Brain microvascular endothelial cell (primary cell): Measurements from ENCODE around the gene EDIL3.

ENCODE experiments used
- DNase-seq: peaks from one replicate; pipeline ENCODE4 v3.0.0-alpha.2; 2020
- H3K27ac ChIP-seq: fragments of 250-450 bp; sonication (Bioruptor Pico); 2 replicates; pipeline ENCODE4 v1.5.1; 2020; ENCODE audit warnings: mild to moderate bottlenecking, moderate library complexity
- H3K27me3 ChIP-seq: fragments of 250-450 bp; sonication (Bioruptor Pico); replicated peaks from 2 replicates; pipeline ENCODE4 v1.5.1; 2020; ENCODE audit warnings: mild to moderate bottlenecking
- H3K36me3 ChIP-seq: fragments of 250-450 bp; sonication (Bioruptor Pico); replicated peaks from 2 replicates; pipeline ENCODE4 v1.5.1; 2020; ENCODE audit warnings: mild to moderate bottlenecking
- H3K4me3 ChIP-seq: 2 replicates; pipeline ENCODE4 v1.5.1; 2011; ENCODE audit warnings: low read depth, mild to moderate bottlenecking, control low read depth, low read length, moderate library complexity
- CTCF ChIP-seq: IDR thresholded peaks from 2 replicates; pipeline ENCODE4 v1.5.1; 2011; ENCODE audit warnings: low read depth, mild to moderate bottlenecking, moderate library complexity, low read length, control low read depth, inconsistent platforms; ENCODE audit errors: missing control alignments
- in situ Hi-C: cut with HindIII; loops from 2 replicates; pipeline ENCODE4 v1.10.0; 2017; ENCODE audit warnings: low sequenced_read_pairs, low pct_ligation_motif_present

EDIL3 gene

DNA sequence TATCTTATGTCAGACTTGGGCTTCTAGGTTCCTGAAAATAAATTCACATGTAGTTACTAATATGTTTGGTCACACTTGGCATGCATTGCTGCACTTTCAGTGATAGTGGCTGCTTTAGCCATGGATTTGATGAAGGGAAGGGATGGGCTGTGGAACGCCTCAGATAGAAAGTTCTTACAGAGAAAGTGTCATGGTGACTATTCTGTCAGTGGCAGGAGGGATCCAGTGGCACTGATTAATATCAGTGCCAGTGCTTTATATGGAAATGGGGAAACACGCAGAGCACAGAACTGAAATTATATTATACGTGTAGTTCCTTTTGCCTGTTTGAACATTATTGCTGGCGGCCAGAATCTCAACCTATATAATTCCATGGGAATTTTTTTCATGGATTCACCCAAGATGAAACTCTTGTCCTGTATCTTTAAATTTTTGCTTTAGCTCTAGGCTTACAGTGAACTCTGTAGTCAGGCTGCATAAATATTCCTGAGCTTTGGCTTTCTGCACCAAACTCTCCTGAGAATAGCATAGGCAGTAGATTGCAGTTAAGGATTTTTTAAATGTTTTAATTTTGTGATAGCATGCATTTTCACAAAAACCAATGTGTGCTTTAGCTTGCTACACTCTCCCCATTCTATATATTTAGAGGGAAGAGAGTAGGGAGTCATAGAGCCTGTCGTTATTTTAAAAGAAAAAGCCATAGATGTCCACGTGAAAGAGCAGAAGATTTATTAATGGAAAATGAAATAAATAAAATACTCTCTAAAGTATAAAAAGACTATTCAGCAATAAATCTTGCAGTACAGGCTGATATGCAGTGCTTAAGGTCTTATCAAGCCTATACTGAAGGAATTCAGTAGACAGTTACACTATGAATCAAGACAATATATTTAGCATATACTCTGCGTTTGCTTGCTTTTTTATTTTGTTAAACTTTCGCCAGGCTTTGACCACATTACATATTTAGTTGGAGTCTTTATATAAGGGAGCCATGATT, 98.7 kb downstream of the EDIL3 start:
- H3K36me3 ChIP-seq = no peaks in the 10 kb centered on the region
- no peak overlapping the region for H3K27ac ChIP-seq
- TF ChIP-seq CTCF = no peak
- in situ Hi-C loops = no loop called here
- no peak overlapping the region for H3K4me3 ChIP-seq
- H3K27me3 ChIP-seq = no peaks in the 10 kb centered on the region
- no peak for DNase-seq

DNA sequence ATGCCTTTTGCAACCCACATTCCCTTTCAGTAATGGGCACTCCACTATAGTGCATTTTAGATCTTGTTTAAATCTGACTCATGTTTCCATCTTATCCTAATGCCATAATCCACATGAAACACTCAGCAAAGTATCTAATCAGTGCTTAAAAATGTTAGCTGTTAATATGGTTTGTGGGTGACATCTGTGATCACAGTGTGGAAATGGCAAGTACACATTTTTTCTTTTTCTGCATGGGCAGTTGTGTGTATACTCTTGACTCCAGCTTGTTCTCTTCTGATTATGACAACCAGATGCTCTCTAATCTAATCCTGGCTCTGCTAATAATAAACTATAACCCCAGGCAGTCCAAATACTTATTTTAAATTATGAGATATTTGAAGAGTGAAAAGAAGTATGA, 103.3 kb downstream of the EDIL3 start:
- no peak overlapping the region for H3K27ac ChIP-seq
- in situ Hi-C loops = no loop called here
- DNase-seq = no peak
- no peaks in the 10 kb centered on the region for H3K27me3 ChIP-seq
- no peak overlapping the region for H3K4me3 ChIP-seq
- H3K36me3 ChIP-seq = no peaks in the 10 kb centered on the region
- TF ChIP-seq CTCF = no peak

- DNase-seq = no peak
- Histone ChIP-seq H3K27me3 (no peaks in the 10 kb centered on the region), H3K36me3 (no peaks in the 10 kb centered on the region), H3K4me3 (no peak overlapping the region), H3K27ac (no peak overlapping the region)
- TF ChIP-seq CTCF = no peak
- in situ Hi-C loops = no loop called here
Measured at GRCh38 chr5:84279234-84279633, 105.4 kb downstream of the EDIL3 start.

GRCh38 chr5:84275609-84276008, 109.1 kb downstream of the EDIL3 start:
- Histone ChIP-seq H3K27ac (no peak overlapping the region), H3K27me3 (no peaks in the 10 kb centered on the region)

GRCh38 chr5:84274585-84275468, 109.9 kb downstream of the EDIL3 start:
- H3K27ac ChIP-seq = peak overlapping the region; percentile 2
- TF ChIP-seq CTCF = peak; percentile 59
- H3K36me3 ChIP-seq = no peaks in the 10 kb centered on the region
- in situ Hi-C loops = no loop called here
- no peaks in the 10 kb centered on the region for H3K27me3 ChIP-seq
- no peak overlapping the region for H3K4me3 ChIP-seq
- peak; percentile 40 for DNase-seq

More at GRCh38 chr5:84275609-84276008, 109.1 kb downstream of the EDIL3 start:
- DNase-seq = no peak
- in situ Hi-C loops = no loop called here
- no peak overlapping the region for H3K4me3 ChIP-seq
- TF ChIP-seq CTCF = no peak
- no peaks in the 10 kb centered on the region for H3K36me3 ChIP-seq
